GM12872 (cell line): ENCODE measurements around the gene BEX3.

ENCODE experiments used
- CTCF ChIP-seq: IDR thresholded peaks from 3 replicates; pipeline ENCODE4 v1.5.1; 2011; ENCODE audit warnings: low read depth, mild to moderate bottlenecking, low read length, moderate library complexity; ENCODE audit not compliant: insufficient read depth

BEX3 gene

GRCh38 chrX:103376118-103376978, at the start of gene BEX3:
BEX3 (plus strand) TSS chrX:103376538; CDS start chrX:103377522, 984 bp downstream.
- TF ChIP-seq CTCF: no peak

GRCh38 chrX:103329991-103330390, 46.3 kb upstream of the BEX3 start, which contains the start of gene TCEAL7:
TCEAL7 (plus strand) TSS chrX:103330239; CDS start chrX:103331404, 1,165 bp downstream.
- no peak for TF ChIP-seq CTCF

GRCh38 chrX:103330681-103331288, 45.6 kb upstream of the BEX3 start:
- TF ChIP-seq CTCF: no peak

GRCh38 chrX:103338663-103339062, 37.7 kb upstream of the BEX3 start:
- TF ChIP-seq CTCF: no peak

- peak; percentile 56 for TF ChIP-seq CTCF
These were observed 33.2 kb upstream of the BEX3 start for GRCh38 chrX:103343105-103343504.

GRCh38 chrX:103344606-103345005, 31.7 kb upstream of the BEX3 start:
- TF ChIP-seq CTCF: no peak

GRCh38 chrX:103347682-103348397, 28.5 kb upstream of the BEX3 start:
- TF ChIP-seq CTCF: no peak
